Measurements from ENCODE around the gene EXOC2. TPM values are rescaled to one million over a fixed set of nuclear protein-coding genes. Genes with fewer than 3 reads are reported as not detected.

Gene EXOC2
- total RNA-seq, 4 donors from 2014 or later = 25.6 to 37.1 (median 30.8) TPM

DNA sequence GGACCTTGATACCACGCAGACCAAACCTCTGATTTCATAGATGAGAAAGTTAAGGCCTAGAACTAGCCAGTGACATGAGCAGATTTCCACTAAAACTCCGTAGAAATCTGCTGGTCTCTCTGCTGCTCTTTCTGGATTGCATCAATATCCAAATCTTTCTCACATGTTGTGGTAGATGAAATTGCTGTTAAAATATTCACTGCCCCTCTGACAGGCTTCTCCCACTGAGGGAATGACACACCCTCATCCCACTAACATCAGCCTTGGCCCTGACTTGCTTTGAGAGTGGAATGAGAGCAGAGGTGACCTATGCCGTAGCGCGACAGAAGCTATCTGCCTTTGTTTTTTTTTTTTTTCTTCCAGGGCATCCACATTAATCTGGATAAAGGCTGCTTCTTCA, 20.4 kb upstream of the EXOC2 start:
- Histone ChIP-seq H3K27me3 (no peaks in the 10 kb centered on the region), H3K4me3 (replicated peaks in 1 of 3) (no peak overlapping the region), H3K9me3 (no peaks in the 10 kb centered on the region), H3K4me1 (no peaks in the 10 kb centered on the region), H3K27ac (no peak overlapping the region), H3K36me3 (no peaks in the 10 kb centered on the region)
- intact Hi-C loops (cut with DNase I) = no loop called here
- WGBS, 2 donors = 92 to 97% methylated on average over 5 of the region's 5 CpGs
- no peak for DNase-seq
- no peak for TF ChIP-seq POLR2A (IDR thresholded peaks at IDR 0.05)

DNA sequence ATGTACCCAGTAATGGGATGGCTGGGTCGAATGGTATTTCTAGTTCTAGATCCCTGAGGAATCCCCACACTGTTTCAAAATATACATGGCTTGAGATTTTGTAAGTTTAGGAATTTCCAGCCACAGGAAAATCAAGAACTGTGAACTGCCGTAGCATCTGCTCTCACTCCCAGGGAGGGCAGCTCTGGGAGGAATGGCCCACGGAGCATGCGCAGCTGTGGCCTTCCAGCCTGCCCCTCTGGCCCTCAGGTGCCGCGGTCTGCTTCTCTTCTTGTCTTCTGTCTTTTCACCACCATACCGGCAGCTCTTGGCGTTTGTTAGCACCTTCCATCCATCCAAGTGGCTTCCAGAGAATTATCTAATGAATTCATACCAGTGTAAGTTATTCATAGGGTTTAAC, 19.9 kb upstream of the EXOC2 start:
- H3K27me3 ChIP-seq = no peaks in the 10 kb centered on the region
- H3K36me3 ChIP-seq = no peaks in the 10 kb centered on the region
- intact Hi-C loops (cut with DNase I) = no loop called here
- WGBS, 2 donors = 81 to 90% methylated on average over 8 of the region's 8 CpGs
- TF ChIP-seq POLR2A (IDR thresholded peaks at IDR 0.05) = no peak
- TF ChIP-seq, protein P1, sequence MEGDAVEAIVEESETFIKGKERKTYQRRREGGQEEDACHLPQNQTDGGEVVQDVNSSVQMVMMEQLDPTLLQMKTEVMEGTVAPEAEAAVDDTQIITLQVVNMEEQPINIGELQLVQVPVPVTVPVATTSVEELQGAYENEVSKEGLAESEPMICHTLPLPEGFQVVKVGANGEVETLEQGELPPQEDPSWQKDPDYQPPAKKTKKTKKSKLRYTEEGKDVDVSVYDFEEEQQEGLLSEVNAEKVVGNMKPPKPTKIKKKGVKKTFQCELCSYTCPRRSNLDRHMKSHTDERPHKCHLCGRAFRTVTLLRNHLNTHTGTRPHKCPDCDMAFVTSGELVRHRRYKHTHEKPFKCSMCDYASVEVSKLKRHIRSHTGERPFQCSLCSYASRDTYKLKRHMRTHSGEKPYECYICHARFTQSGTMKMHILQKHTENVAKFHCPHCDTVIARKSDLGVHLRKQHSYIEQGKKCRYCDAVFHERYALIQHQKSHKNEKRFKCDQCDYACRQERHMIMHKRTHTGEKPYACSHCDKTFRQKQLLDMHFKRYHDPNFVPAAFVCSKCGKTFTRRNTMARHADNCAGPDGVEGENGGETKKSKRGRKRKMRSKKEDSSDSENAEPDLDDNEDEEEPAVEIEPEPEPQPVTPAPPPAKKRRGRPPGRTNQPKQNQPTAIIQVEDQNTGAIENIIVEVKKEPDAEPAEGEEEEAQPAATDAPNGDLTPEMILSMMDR (IDR thresholded peaks at IDR 0.05) = no peak
- no peak for DNase-seq
- H3K4me3 ChIP-seq (replicated peaks in 1 of 3) = no peak overlapping the region
- H3K9me3 ChIP-seq = no peaks in the 10 kb centered on the region
- H3K4me1 ChIP-seq = no peaks in the 10 kb centered on the region
- no peak overlapping the region for H3K27ac ChIP-seq

DNA sequence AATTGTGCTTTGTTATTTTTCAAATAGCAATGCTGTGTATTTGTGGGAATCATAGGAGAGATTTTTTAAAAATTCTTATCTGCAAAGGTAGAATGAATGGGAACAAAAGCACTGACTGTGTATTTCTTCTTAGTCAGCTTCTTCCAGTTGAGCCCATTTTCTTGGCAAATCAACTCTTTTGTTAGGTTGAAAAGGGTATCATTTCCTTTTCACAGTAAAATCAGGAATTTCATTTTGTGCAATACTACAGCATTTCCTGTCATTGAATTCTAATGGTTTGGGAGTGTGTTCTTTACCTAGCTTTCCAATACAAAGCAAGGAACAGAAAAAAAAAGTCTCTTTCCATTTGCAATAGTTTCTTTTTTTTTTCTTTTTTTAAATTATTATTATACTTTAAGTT, 19.0 kb upstream of the EXOC2 start:
- H3K4me3 ChIP-seq (replicated peaks in 1 of 3) = no peak overlapping the region

DNA sequence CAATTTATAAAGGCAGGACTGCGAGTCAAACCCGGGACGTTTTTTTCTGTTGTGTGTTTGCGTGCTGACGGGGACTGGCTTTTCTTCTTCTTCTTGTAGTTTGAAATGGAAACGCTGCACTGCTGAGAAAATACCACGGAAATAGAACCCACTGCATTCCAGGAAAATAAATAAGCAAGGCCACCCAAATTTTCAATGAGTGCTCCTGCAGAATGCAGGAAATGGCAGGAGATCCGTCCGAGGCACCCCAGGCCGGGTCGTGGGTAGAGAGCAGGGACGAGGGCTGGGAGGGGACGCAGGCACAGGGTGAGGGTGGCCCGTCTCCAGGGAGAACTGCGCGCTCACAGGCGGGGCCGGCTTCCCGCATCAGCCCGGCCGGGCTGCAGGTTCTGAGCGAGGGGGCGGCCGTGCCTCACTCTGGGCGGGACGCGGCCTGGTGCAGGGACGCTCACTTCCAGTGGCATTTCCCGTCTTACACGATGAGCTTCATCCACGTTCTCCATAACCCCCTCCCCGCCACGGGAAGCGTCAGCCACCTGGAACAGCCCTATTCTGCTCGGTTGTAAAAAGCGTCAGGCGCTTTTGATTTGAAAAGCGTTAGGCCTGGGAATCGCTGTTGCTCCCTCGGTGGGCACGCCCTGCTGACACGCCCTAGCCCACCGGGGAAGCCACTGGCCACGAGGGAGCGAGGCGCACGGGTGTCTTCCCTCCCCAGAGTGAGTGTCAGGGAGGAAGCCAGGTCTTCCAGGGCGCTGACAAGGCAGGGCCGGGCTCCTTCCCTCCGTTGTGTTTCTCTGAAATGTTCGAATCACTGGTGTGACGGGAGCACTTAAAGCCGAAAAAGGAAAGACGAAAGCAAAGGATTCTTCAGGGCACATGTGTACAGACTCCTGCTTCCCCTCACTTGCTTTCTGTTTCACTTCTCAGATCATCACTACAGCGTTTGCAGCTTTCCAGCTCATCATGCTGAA, 17.9 kb upstream of the EXOC2 start:
- H3K9me3 ChIP-seq = no peaks in the 10 kb centered on the region
- 1 to 2% methylated on average over 27 to 42 of the region's 55 CpGs for WGBS, 2 donors
- intact Hi-C loops (cut with DNase I) = no loop called here
- H3K27me3 ChIP-seq = no peaks in the 10 kb centered on the region
- TF ChIP-seq, protein P1 (IDR thresholded peaks at IDR 0.05) = no peak
- TF ChIP-seq POLR2A (IDR thresholded peaks at IDR 0.05) = peak in 1 of 2 donors; percentile 65
- peak; percentile 63 to 65 for DNase-seq
- no peaks in the 10 kb centered on the region for H3K36me3 ChIP-seq
- peak overlapping the region; percentile 71 to 94 (median 90) for H3K27ac ChIP-seq
- no peaks in the 10 kb centered on the region for H3K4me1 ChIP-seq
- H3K4me3 ChIP-seq (replicated peaks in 1 of 3) = peak overlapping the region; percentile 35 to 62 (median 54)

More for the DNA sequence above, 19.0 kb upstream of the EXOC2 start:
- H3K4me1 ChIP-seq = no peaks in the 10 kb centered on the region
- intact Hi-C loops (cut with DNase I) = no loop called here
- no peaks in the 10 kb centered on the region for H3K27me3 ChIP-seq
- no peak for DNase-seq
- H3K36me3 ChIP-seq = no peaks in the 10 kb centered on the region
- no peaks in the 10 kb centered on the region for H3K9me3 ChIP-seq
- peak overlapping the region in 1 of 3 donors; percentile 90 for H3K27ac ChIP-seq
- TF ChIP-seq, protein P1 (IDR thresholded peaks at IDR 0.05) = no peak
- no peak for TF ChIP-seq POLR2A (IDR thresholded peaks at IDR 0.05)

DNA sequence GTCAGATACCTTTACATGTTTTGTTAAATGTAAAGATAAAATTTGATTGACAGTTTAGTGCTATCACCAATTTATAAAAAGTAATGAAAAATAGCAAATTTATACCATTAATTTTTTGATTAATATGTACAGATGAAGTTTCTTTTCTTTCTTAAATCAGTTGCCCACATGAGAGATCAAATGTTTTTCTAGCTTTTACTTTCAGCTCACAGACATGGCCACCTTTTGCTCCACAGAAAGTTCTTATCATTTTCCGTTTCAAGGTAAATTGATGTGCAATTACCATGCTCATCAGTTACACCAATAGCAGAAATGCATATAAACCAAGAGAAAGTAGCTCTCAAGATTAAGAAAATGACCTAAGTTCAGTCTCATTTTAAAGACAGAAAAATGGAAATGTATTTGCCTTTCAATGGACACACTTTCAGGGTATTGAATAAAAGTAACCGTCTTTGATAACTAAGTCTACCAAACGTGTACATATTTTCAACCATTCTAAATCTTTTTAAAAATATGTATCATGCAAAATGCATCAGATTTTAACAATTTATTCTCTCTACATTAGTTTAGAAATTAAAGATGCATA, 16.6 kb upstream of the EXOC2 start:
- intact Hi-C loops (cut with DNase I) = no loop called here

More for the DNA sequence above, 16.6 kb upstream of the EXOC2 start:
- H3K27ac ChIP-seq = no peak overlapping the region
- no peaks in the 10 kb centered on the region for H3K27me3 ChIP-seq
- no peak for TF ChIP-seq POLR2A (IDR thresholded peaks at IDR 0.05)
- TF ChIP-seq, protein P1 (IDR thresholded peaks at IDR 0.05) = no peak
- no peaks in the 10 kb centered on the region for H3K36me3 ChIP-seq
- H3K9me3 ChIP-seq = no peaks in the 10 kb centered on the region
- no peak for DNase-seq
- 93 to 94% methylated on average over 3 of the region's 3 CpGs for WGBS, 2 donors
- no peak overlapping the region for H3K4me3 ChIP-seq (replicated peaks in 1 of 3)
- H3K4me1 ChIP-seq = peaks cover 2 to 3% of the 10 kb centered on the region in 2 donors

Measured in thyroid gland (tissue), 4 donors.